HepG2 (cell line): ENCODE measurements around the gene GNMT. TPM values are rescaled to one million over a fixed set of nuclear protein-coding genes. Genes with fewer than 3 reads are reported as not detected.

Experiments used
- ATAC-seq: fragments of 200-7000 bp; cut with Tn5 transposase; 3 replicates; pipeline ENCODE4 v1.9.1; 2020; ENCODE audit warnings: mild to moderate bottlenecking, moderate library complexity
- BruUV-seq: library from RNA; stranded (reverse); fragments of 400-500 nt; replicated peaks from 2 replicates; lab custom pipeline; 2021; lab: Mats Ljungman, UMichigan
- CTCF ChIA-PET: fragments of 300-600 bp; formaldehyde crosslinking; extraction: SDS; loops from one replicate; lab custom pipeline; 2021; ENCODE audit warnings: low total read pairs, inconsistent platforms, low intra/inter-chr PET ratio; lab: Yijun Ruan, JAX
- POLR2A ChIA-PET: fragments of 350-600 bp; sonication (Branson Sonifier 250); formaldehyde crosslinking; loops from one replicate; lab custom pipeline; 2020; ENCODE audit warnings: antibody characterized with exemption, inconsistent platforms; lab: Yijun Ruan, JAX
- DNase-seq: peaks from one replicate; pipeline ENCODE4 v3.0.0-alpha.2; 2015; ENCODE audit warnings: low spot score
- FAIRE-seq: peaks from 3 replicates; lab custom pipeline; 2011; peaks lifted over from hg19 to GRCh38; lab: Jason Lieb, UNC
- H2AFZ ChIP-seq: one replicate; pipeline ENCODE4 v1.6.1; 2011; ENCODE audit warnings: low read length, inconsistent platforms
- H3K27ac ChIP-seq: fragments of 300-600 bp; 3 replicates; pipeline ENCODE4 v1.8.0; 2011; ENCODE audit warnings: mixed run types, mild to moderate bottlenecking, mixed read lengths, low read length, inconsistent platforms; ENCODE audit not compliant: insufficient read depth; ENCODE audit errors: extremely low read length
- H3K27me3 ChIP-seq, 2 experiments: fragments of 200-600 bp in 1 of 2; 2 replicates in 1 of 2; 3 replicates in 1 of 2; pipeline versions ENCODE4 v1.6.0 to v1.8.0; 2011; ENCODE audit warnings: low read length in 2 of 2, mild to moderate bottlenecking in 2 of 2, moderate library complexity in 2 of 2, inconsistent platforms in 1 of 2; ENCODE audit not compliant: insufficient read depth in 2 of 2, control insufficient read depth in 1 of 2
- H3K36me3 ChIP-seq, 2 experiments: fragments of 200-600 bp in 1 of 2; replicated peaks in 1 of 2; 2 replicates in 1 of 2; 3 replicates in 1 of 2; pipeline versions ENCODE4 v1.5.1 to v1.8.0; 2011; ENCODE audit warnings: low read length in 2 of 2, inconsistent platforms in 1 of 2; ENCODE audit not compliant: insufficient read depth in 2 of 2, control insufficient read depth in 1 of 2
- H3K4me1 ChIP-seq: 2 replicates; pipeline ENCODE4 v1.5.1; 2012; ENCODE audit warnings: low read length, inconsistent platforms; ENCODE audit not compliant: insufficient read depth
- H3K4me2 ChIP-seq: 2 replicates; pipeline ENCODE4 v1.6.0; 2011; ENCODE audit warnings: low read depth, low read length, inconsistent platforms
- H3K4me3 ChIP-seq, 3 experiments: fragments of 200-600 bp in 1 of 3; sonication (generic), shearing (Covaris generic) in 1 of 3; replicated peaks in 1 of 3; 2 replicates each; pipeline ENCODE4 v1.5.1; 2011 to 2016; ENCODE audit warnings: low read length in 3 of 3, inconsistent platforms in 2 of 3, low read depth in 2 of 3, mild to moderate bottlenecking in 2 of 3, control low read depth in 1 of 3, mixed read lengths in 1 of 3; ENCODE audit not compliant: insufficient read depth in 1 of 3
- H3K79me2 ChIP-seq: one replicate; pipeline ENCODE4 v1.6.1; 2011; ENCODE audit warnings: low read length, inconsistent platforms; ENCODE audit not compliant: insufficient read depth
- H3K9ac ChIP-seq: 2 replicates; pipeline ENCODE4 v1.6.0; 2011; ENCODE audit warnings: mild to moderate bottlenecking, low read depth, low read length, inconsistent platforms; ENCODE audit not compliant: insufficient read depth
- H3K9me3 ChIP-seq: 2 replicates; pipeline ENCODE4 v1.5.1; 2012; ENCODE audit warnings: mild to moderate bottlenecking, low read length
- H4K20me1 ChIP-seq: 2 replicates; pipeline ENCODE4 v1.6.0; 2011; ENCODE audit warnings: inconsistent platforms, mild to moderate bottlenecking, low read length, moderate library complexity; ENCODE audit not compliant: insufficient read depth
- FOSL2 ChIP-seq: sonication (generic); formaldehyde crosslinking; IDR thresholded peaks from 2 replicates; pipeline ENCODE4 v1.4.0; 2020; ENCODE audit warnings: missing genetic modification reagents
- HOXD1 ChIP-seq: sonication (generic); formaldehyde crosslinking; IDR thresholded peaks from 2 replicates; pipeline ENCODE4 v1.5.0; 2020; ENCODE audit warnings: missing genetic modification reagents
- NFAT5 ChIP-seq: sonication (generic); formaldehyde crosslinking; IDR thresholded peaks from 2 replicates; pipeline ENCODE4 v1.4.0; 2020; ENCODE audit warnings: missing genetic modification reagents
- NR1H2 ChIP-seq: sonication (generic); formaldehyde crosslinking; IDR thresholded peaks from 2 replicates; pipeline ENCODE4 v1.8.1; 2022; ENCODE audit warnings: low read depth, missing genetic modification reagents, borderline replicate concordance
- RFXANK ChIP-seq: IDR thresholded peaks from 2 replicates; pipeline ENCODE4 v1.6.1; 2016
- TFDP2 ChIP-seq: sonication (generic); formaldehyde crosslinking; IDR thresholded peaks from 2 replicates; pipeline ENCODE4 v1.4.0; 2020; ENCODE audit warnings: missing genetic modification reagents
- TP53 ChIP-seq: sonication (generic); formaldehyde crosslinking; conservative IDR thresholded peaks from 2 replicates; pipeline ENCODE4 v1.4.0; 2020; ENCODE audit warnings: missing genetic modification reagents
- ZBTB21 ChIP-seq: sonication (generic); formaldehyde crosslinking; IDR thresholded peaks from 2 replicates; pipeline ENCODE4 v1.4.0; 2020; ENCODE audit warnings: missing genetic modification reagents
- ZFP90 ChIP-seq: sonication (generic); formaldehyde crosslinking; IDR thresholded peaks from 2 replicates; pipeline ENCODE4 v1.8.0; 2022; ENCODE audit warnings: missing genetic modification reagents, mild to moderate bottlenecking, inconsistent platforms, borderline replicate concordance
- ZNF572 ChIP-seq: sonication (generic); formaldehyde crosslinking; IDR thresholded peaks from 2 replicates; pipeline ENCODE4 v1.5.1; 2020; ENCODE audit warnings: mild to moderate bottlenecking, missing genetic modification reagents
- ZNF7 ChIP-seq: IDR thresholded peaks from 2 replicates; pipeline ENCODE4 v1.6.1; 2016; ENCODE audit warnings: missing biosample characterization, missing genetic modification reagents
- ZNF704 ChIP-seq: sonication (generic); formaldehyde crosslinking; IDR thresholded peaks from 2 replicates; pipeline ENCODE4 v1.8.1; 2023; ENCODE audit warnings: mild to moderate bottlenecking, inconsistent platforms, moderate library complexity, missing genetic modification reagents, borderline replicate concordance
- ZNF768 ChIP-seq: sonication (generic); formaldehyde crosslinking; IDR thresholded peaks from 2 replicates; pipeline ENCODE4 v1.4.0; 2020; ENCODE audit warnings: missing genetic modification reagents
- WGBS: methylation state at CpG from one replicate; pipeline ENCODE4 v1.1.6; 2017; ENCODE audit warnings: low lambda C conversion rate; 5-methylcytosine and 5-hydroxymethylcytosine counted together
- in situ Hi-C: cut with HindIII; loops from 2 replicates; pipeline ENCODE4 v1.10.0; 2017; ENCODE audit warnings: low pct_unique_long_range_greater_than_20kb; ENCODE audit not compliant: extremely low pct_ligation_motif_present
- intact Hi-C: fragments of 100-400 bp; cut with micrococcal nuclease; formaldehyde crosslinking; loops from one replicate; pipeline ENCODE4 v1.10.0; 2022; ENCODE audit not compliant: unreplicated experiment
- polyA plus RNA-seq, 8 experiments: library from polyadenylated mRNA; depleted of rRNA in 3 of 8; stranded (reverse) in 7 of 8; unstranded in 1 of 8; fragments of >200 nt; fragmentation: Illumina TruSeq in 4 of 8; extraction: Trizol in 4 of 8; gene quantifications; 2 replicates each; pipeline versions ENCODE4 v1.2.1 to v1.2.3, GENCODE V29; 2011 to 2016; ENCODE audit warnings: low read depth in 4 of 8, missing spikeins in 1 of 8, mixed read lengths in 1 of 8; ENCODE audit not compliant: insufficient read depth in 1 of 8
- total RNA-seq, 5 experiments: library from RNA; depleted of rRNA; stranded (reverse); fragments of >200 nt; fragmentation: Illumina TruSeq; extraction: Trizol; gene quantifications; 2 replicates each; pipeline ENCODE4 v1.2.3, GENCODE V29; 2016; ENCODE audit warnings: low read depth in 1 of 5

GNMT gene
- total and polyA plus RNA-seq, 2 of the 13 experiments (the other 11 are each of a cell fraction or from before 2014, with no cell fraction given) = 2.8 to 7.0 TPM

- TF ChIP-seq NFAT5 (CRISPR knock-in tag) (no peak), ZNF7 (CRISPR knock-in tag) (no peak), ZFP90 (CRISPR knock-in tag) (no peak), ZNF768 (peak; percentile 46; the same call in 1 of the 2 replicates)
- TF ChIP-seq, all 625 proteins: peak for 55
Observed at GRCh38 chr6:42978487-42978838, 17.9 kb downstream of the GNMT start (continued).

- peak within 1 kb of the TSS; percentile 73 for H3K27ac ChIP-seq
- H4K20me1 ChIP-seq = no peaks in the 10 kb centered on the region
- peak within 1 kb of the TSS; percentile 97 for H3K4me2 ChIP-seq
- H2AFZ ChIP-seq = peak within 1 kb of the TSS; percentile 85
- peak within 1 kb of the TSS; percentile 87 for H3K9ac ChIP-seq
- intact Hi-C loops (loop anchor here (2.0 kb wide), 1 partner anchor 78 kb away; no protein-coding TSS in a partner anchor), in situ Hi-C loops (no loop called here)
- 0% methylated on average over 28 of the region's 59 CpGs for WGBS
- peak within 1 kb of the TSS; percentile 79 to 96 (median 95) for H3K4me3 ChIP-seq
- peaks cover 44% of the 10 kb centered on the region for H3K4me1 ChIP-seq
- H3K9me3 ChIP-seq = no peaks in the 10 kb centered on the region
- H3K79me2 ChIP-seq = peaks cover 10% of the 10 kb centered on the region
- peak; percentile 56 for FAIRE-seq
- CTCF ChIA-PET = no interaction called here
- DNase-seq = peak; percentile 90
- no TSS peak for BruUV-seq
- H3K27me3 ChIP-seq = no peaks in the 10 kb centered on the region; a peak in 1 of 5 replicates
- H3K36me3 ChIP-seq = no peaks in the 10 kb centered on the region
- ATAC-seq = peak; percentile 91
- POLR2A ChIA-PET = interaction anchor here (0.6 to 3.8 kb wide), 31 partner anchors 9 to 596 kb away, joined by 3 to 52 read pairs (median 7); partner anchors contain the start of genes BICRAL, CNPY3, CUL7 and CUL9
- TF ChIP-seq FOSL2 (peak; percentile 48; the same call in 1 of the 2 replicates), ZNF572 (CRISPR knock-in tag) (no peak; the same call in 1 of the 2 replicates), RFXANK (CRISPR knock-in tag) (peak; percentile 92; the same call in 1 of the 2 replicates), NR1H2 (CRISPR knock-in tag) (no peak), TFDP2 (CRISPR knock-in tag) (peak; percentile 49; the same call in 1 of the 2 replicates), ZNF704 (CRISPR knock-in tag) (no peak), ZBTB21 (CRISPR knock-in tag) (peak; percentile 81; the same call in 1 of the 2 replicates), HOXD1 (CRISPR knock-in tag) (no peak), TP53 (CRISPR knock-in tag) (no peak)
Observed at GRCh38 chr6:42978839-42979522, 18.4 kb downstream of the GNMT start, which contains the start of gene PEX6. PEX6 (minus strand) TSS chr6:42979181; CDS start chr6:42979150, 31 bp downstream.
